Keratinocyte (primary cell): ENCODE data around the gene KLHL14. TPM values are rescaled to one million over a fixed set of nuclear protein-coding genes. Genes with fewer than 3 reads are reported as not detected.
A peak's percentile ranks its signal among the peaks of the same experiment; 100 is the strongest.

Experiments used
- DNase-seq: peaks from one replicate; pipeline ENCODE4 v3.0.0-alpha.2; 2011; ENCODE audit warnings: low read depth, missing footprints, low spot score
- FAIRE-seq: peaks from 2 replicates; lab custom pipeline; 2011; peaks lifted over from hg19 to GRCh38; lab: Jason Lieb, UNC
- H2AFZ ChIP-seq: 2 replicates; pipeline ENCODE4 v1.6.0; 2012; ENCODE audit warnings: low read length, control low read depth, inconsistent platforms; ENCODE audit not compliant: control insufficient read depth
- H3K27ac ChIP-seq: 2 replicates; pipeline ENCODE4 v1.5.1; 2011; ENCODE audit warnings: low read length; ENCODE audit not compliant: control insufficient read depth, insufficient read depth
- H3K27me3 ChIP-seq: 3 replicates; pipeline ENCODE4 v1.6.0; 2011; ENCODE audit warnings: low read length; ENCODE audit not compliant: control insufficient read depth, insufficient read depth; ENCODE audit errors: extremely low read depth
- H3K36me3 ChIP-seq, 2 experiments: 2 replicates in 1 of 2; 3 replicates in 1 of 2; pipeline ENCODE4 v1.5.1; 2011; ENCODE audit warnings: low read length in 2 of 2, mild to moderate bottlenecking in 1 of 2; ENCODE audit not compliant: control insufficient read depth in 2 of 2, insufficient read depth in 2 of 2; ENCODE audit errors: extremely low read depth in 1 of 2
- H3K4me1 ChIP-seq: 3 replicates; pipeline ENCODE4 v1.5.1; 2011; ENCODE audit warnings: low read length; ENCODE audit not compliant: control insufficient read depth, insufficient read depth; ENCODE audit errors: extremely low read depth
- H3K4me2 ChIP-seq: 3 replicates; pipeline ENCODE4 v1.6.0; 2011; ENCODE audit warnings: low read depth, low read length; ENCODE audit not compliant: control insufficient read depth, insufficient read depth; ENCODE audit errors: extremely low read depth
- H3K4me3 ChIP-seq, 3 experiments: fragments of 200-600 bp in 1 of 3; sonication (generic) in 1 of 3; 2 replicates in 2 of 3; 3 replicates in 1 of 3; pipeline ENCODE4 v1.5.1; 2011 to 2016; ENCODE audit warnings: low read length in 3 of 3, mild to moderate bottlenecking in 3 of 3, control low read depth in 2 of 3, inconsistent platforms in 1 of 3, low read depth in 1 of 3, mixed read lengths in 1 of 3, mixed run types in 1 of 3, moderate library complexity in 1 of 3; ENCODE audit not compliant: control insufficient read depth in 2 of 3, insufficient read depth in 2 of 3; ENCODE audit errors: extremely low read depth in 1 of 3
- H3K79me2 ChIP-seq: 2 replicates; pipeline ENCODE4 v1.6.0; 2012; ENCODE audit warnings: low read length; ENCODE audit not compliant: control insufficient read depth, insufficient read depth
- H3K9ac ChIP-seq: 3 replicates; pipeline ENCODE4 v1.6.0; 2011; ENCODE audit warnings: low read length; ENCODE audit not compliant: control insufficient read depth, insufficient read depth; ENCODE audit errors: extremely low read depth
- H3K9me1 ChIP-seq: 3 replicates; pipeline ENCODE4 v1.6.0; 2011; ENCODE audit warnings: low read length; ENCODE audit not compliant: control insufficient read depth, insufficient read depth; ENCODE audit errors: extremely low read depth
- H3K9me3 ChIP-seq: 2 replicates; pipeline ENCODE4 v1.5.1; 2012; ENCODE audit warnings: low read depth, low read length; ENCODE audit not compliant: control insufficient read depth
- H4K20me1 ChIP-seq: 3 replicates; pipeline ENCODE4 v1.6.0; 2011; ENCODE audit warnings: low read length; ENCODE audit not compliant: control insufficient read depth, insufficient read depth; ENCODE audit errors: extremely low read depth
- CTCF ChIP-seq, 3 experiments: IDR thresholded peaks in 1 of 3; conservative IDR thresholded peaks in 1 of 3; optimal IDR thresholded peaks in 1 of 3; 2 replicates in 2 of 3; 3 replicates in 1 of 3; pipeline versions ENCODE3 to v1.5.1; 2011; ENCODE audit warnings: low read length in 3 of 3, mild to moderate bottlenecking in 3 of 3, moderate library complexity in 2 of 3, control low read depth in 1 of 3, inconsistent platforms in 1 of 3; ENCODE audit not compliant: insufficient read depth in 2 of 3; ENCODE audit errors: extremely low read depth in 1 of 3
- EZH2 ChIP-seq: IDR thresholded peaks from one replicate; pipeline ENCODE4 v1.6.1; 2012; ENCODE audit warnings: inconsistent platforms, mild to moderate bottlenecking, low read length, moderate library complexity
- dilution Hi-C: fragments of 300-500 bp; cut with MboI; formaldehyde crosslinking; loops from one replicate; pipeline ENCODE4 v1.7.0; 2020; ENCODE audit warnings: low sequenced_read_pairs; ENCODE audit not compliant: extremely low pct_ligation_motif_present
- polyA plus RNA-seq, 5 experiments: library from polyadenylated mRNA; depleted of rRNA in 3 of 5; stranded (reverse) in 3 of 5; stranded (forward) in 1 of 5; unstranded in 1 of 5; fragments of >200 nt; gene quantifications; 1 replicate in 1 of 5; 2 replicates in 3 of 5; 3 replicates in 1 of 5; pipeline versions ENCODE4 v1.2.1 to v1.2.3, GENCODE V29; 2011 to 2012; ENCODE audit warnings: missing spikeins in 2 of 5, low read depth in 1 of 5, low replicate concordance in 1 of 5

KLHL14 gene
- polyA plus RNA-seq, 1 donor (not counting 4 experiments of a cell fraction or from before 2014, with no cell fraction given): not detected

- DNase-seq: no peak
- Histone ChIP-seq H4K20me1 (no peaks in the 10 kb centered on the region), H3K4me3 (no peak overlapping the region), H3K79me2 (no peaks in the 10 kb centered on the region), H3K9me3 (no peaks in the 10 kb centered on the region), H3K36me3 (no peaks in the 10 kb centered on the region), H2AFZ (no peak overlapping the region), H3K9me1 (no peaks in the 10 kb centered on the region), H3K27me3 (peaks cover 60% of the 10 kb centered on the region), H3K4me1 (no peaks in the 10 kb centered on the region), H3K27ac (no peak overlapping the region), H3K4me2 (no peak overlapping the region), H3K9ac (no peak overlapping the region)
- FAIRE-seq: no peak
- TF ChIP-seq EZH2 (peak; percentile 93), CTCF (optimal IDR thresholded peaks at IDR 0.05 in 1 of 3, IDR thresholded peaks at IDR 0.05 in 1 of 3, conservative IDR thresholded peaks at IDR 0.05 in 1 of 3; ENCODE audit: extremely low read depth in 1 of 3, insufficient read depth in 2 of 3, low read length in 3 of 3) (no peak)
- dilution Hi-C loops: no loop called here
Measured at GRCh38 chr18:32770054-32770665, 2.7 kb downstream of the KLHL14 start.

- no peak overlapping the region for H3K4me3 ChIP-seq
- no peak for TF ChIP-seq CTCF (optimal IDR thresholded peaks at IDR 0.05 in 1 of 3, IDR thresholded peaks at IDR 0.05 in 1 of 3, conservative IDR thresholded peaks at IDR 0.05 in 1 of 3; ENCODE audit: extremely low read depth in 1 of 3, insufficient read depth in 2 of 3, low read length in 3 of 3)
- no peak for TF ChIP-seq EZH2
- peaks cover 60% of the 10 kb centered on the region for H3K27me3 ChIP-seq
- dilution Hi-C loops: no loop called here
- no peak overlapping the region for H3K9ac ChIP-seq
- H3K27ac ChIP-seq: no peak overlapping the region
- H4K20me1 ChIP-seq: no peaks in the 10 kb centered on the region
- no peaks in the 10 kb centered on the region for H3K9me1 ChIP-seq
- DNase-seq: no peak
- H3K36me3 ChIP-seq: no peaks in the 10 kb centered on the region
- H3K4me1 ChIP-seq: no peaks in the 10 kb centered on the region
- no peaks in the 10 kb centered on the region for H3K79me2 ChIP-seq
- no peak overlapping the region for H2AFZ ChIP-seq
- FAIRE-seq: no peak
- H3K9me3 ChIP-seq: no peaks in the 10 kb centered on the region
- no peak overlapping the region for H3K4me2 ChIP-seq
Measured at GRCh38 chr18:32769586-32770053, 3.2 kb downstream of the KLHL14 start.
